Measurements from ENCODE around the gene SPAG5.

- TF ChIP-seq CTCF (IDR thresholded peaks at IDR 0.05; ENCODE audit: low read depth, low read length, missing input control) = no peak
- TF ChIP-seq NR2F2 (IDR thresholded peaks at IDR 0.05) = no peak
Observed at GRCh38 chr17:28529013-28529400, 69.8 kb downstream of the SPAG5 start.

All from liver (tissue), 3 donors.